ENCODE data around the gene GOLPH3. TPM values are rescaled to one million over a fixed set of nuclear protein-coding genes. Genes with fewer than 3 reads are reported as not detected.

Gene GOLPH3
- polyA plus RNA-seq, 1 donor (not counting 4 experiments of a cell fraction or from before 2014, with no cell fraction given) = 42.0 TPM

DNA sequence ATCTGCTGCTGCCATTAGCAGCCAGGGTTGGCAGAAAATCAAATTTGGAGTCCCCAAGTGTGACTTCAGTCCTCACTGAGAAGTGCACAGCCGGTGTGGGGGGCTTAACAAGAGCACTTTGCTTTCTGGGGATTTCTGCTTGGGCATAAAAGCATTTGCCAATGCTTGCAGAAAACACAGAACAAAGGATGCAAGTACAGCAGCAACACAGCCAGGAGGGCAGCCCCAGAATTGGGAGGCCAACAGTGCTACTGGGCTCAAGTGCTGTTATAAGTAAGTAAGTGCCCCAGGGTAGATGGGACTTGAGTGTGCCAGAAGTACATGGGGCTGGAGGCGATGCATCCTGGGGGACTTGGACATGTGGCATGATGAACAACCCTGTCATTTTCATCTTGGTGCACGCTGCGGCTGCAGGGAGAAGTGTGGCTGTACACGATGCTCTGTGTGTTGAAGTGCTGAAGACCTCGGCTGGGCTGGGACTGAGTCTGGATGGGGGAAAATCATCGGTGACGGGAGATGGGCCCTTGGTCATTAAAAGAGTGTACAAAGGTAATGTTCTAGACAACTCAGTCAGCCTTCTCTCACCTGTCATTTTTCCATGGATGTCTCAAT, 73.3 kb downstream of the GOLPH3 start:
- no peak for FAIRE-seq

DNA sequence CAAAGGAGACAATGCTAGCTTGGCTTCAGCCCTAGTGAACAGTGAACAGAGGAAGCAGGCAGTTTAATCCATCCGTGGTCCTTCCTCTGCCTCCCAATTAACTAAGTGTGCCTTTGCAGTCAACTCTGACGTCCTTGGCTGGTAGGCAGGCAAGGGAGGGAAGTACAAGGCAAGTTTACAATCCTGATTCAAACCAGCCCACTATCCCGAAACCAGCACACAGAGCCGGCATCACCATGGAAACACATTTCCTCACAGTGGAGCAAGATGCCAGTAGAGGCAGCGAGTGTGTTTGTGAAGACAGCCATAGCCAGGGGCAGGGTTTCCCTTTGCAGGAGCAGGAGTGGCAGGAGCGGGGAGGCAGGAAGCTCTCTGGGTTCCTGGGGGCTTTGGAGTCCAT, 73.9 kb downstream of the GOLPH3 start:
- Histone ChIP-seq H3K27ac (ENCODE audit: control insufficient read depth, insufficient read depth, low read length) (no peak overlapping the region), H3K9ac (ENCODE audit: control insufficient read depth, extremely low read depth, insufficient read depth, low read length) (no peak overlapping the region), H3K27me3 (ENCODE audit: control insufficient read depth, extremely low read depth, insufficient read depth, low read length) (no peaks in the 10 kb centered on the region), H3K9me1 (ENCODE audit: control insufficient read depth, extremely low read depth, insufficient read depth, low read length) (no peaks in the 10 kb centered on the region), H4K20me1 (ENCODE audit: control insufficient read depth, extremely low read depth, insufficient read depth, low read length) (no peaks in the 10 kb centered on the region), H3K36me3 (ENCODE audit: control insufficient read depth in 2 of 2, extremely low read depth in 1 of 2, insufficient read depth in 2 of 2, low read length in 2 of 2) (peaks cover 16 to 20% of the 10 kb centered on the region in 2 experiments), H3K4me2 (ENCODE audit: control insufficient read depth, extremely low read depth, insufficient read depth, low read depth, low read length) (no peak overlapping the region), H3K9me3 (ENCODE audit: control insufficient read depth, low read depth, low read length) (no peaks in the 10 kb centered on the region), H3K4me1 (ENCODE audit: control insufficient read depth, extremely low read depth, insufficient read depth, low read length) (no peaks in the 10 kb centered on the region), H2AFZ (ENCODE audit: control insufficient read depth, low read length) (no peak overlapping the region), H3K79me2 (ENCODE audit: control insufficient read depth, insufficient read depth, low read length) (no peaks in the 10 kb centered on the region), H3K4me3 (ENCODE audit: control insufficient read depth in 2 of 3, extremely low read depth in 1 of 3, insufficient read depth in 2 of 3, low read depth in 1 of 3, low read length in 3 of 3) (no peak overlapping the region)
- dilution Hi-C loops (cut with MboI; ENCODE audit: extremely low pct_ligation_motif_present, low sequenced_read_pairs) = no loop called here
- TF ChIP-seq, protein P1, sequence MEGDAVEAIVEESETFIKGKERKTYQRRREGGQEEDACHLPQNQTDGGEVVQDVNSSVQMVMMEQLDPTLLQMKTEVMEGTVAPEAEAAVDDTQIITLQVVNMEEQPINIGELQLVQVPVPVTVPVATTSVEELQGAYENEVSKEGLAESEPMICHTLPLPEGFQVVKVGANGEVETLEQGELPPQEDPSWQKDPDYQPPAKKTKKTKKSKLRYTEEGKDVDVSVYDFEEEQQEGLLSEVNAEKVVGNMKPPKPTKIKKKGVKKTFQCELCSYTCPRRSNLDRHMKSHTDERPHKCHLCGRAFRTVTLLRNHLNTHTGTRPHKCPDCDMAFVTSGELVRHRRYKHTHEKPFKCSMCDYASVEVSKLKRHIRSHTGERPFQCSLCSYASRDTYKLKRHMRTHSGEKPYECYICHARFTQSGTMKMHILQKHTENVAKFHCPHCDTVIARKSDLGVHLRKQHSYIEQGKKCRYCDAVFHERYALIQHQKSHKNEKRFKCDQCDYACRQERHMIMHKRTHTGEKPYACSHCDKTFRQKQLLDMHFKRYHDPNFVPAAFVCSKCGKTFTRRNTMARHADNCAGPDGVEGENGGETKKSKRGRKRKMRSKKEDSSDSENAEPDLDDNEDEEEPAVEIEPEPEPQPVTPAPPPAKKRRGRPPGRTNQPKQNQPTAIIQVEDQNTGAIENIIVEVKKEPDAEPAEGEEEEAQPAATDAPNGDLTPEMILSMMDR (optimal IDR thresholded peaks at IDR 0.05 in 1 of 3, IDR thresholded peaks at IDR 0.05 in 1 of 3, conservative IDR thresholded peaks at IDR 0.05 in 1 of 3; ENCODE audit: extremely low read depth in 1 of 3, insufficient read depth in 2 of 3, low read length in 3 of 3) = no peak
- TF ChIP-seq EZH2 (IDR thresholded peaks at IDR 0.05; ENCODE audit: low read length) = no peak
- DNase-seq (ENCODE audit: low read depth, low spot score) = no peak
- FAIRE-seq = no peak

More for the DNA sequence above, 73.3 kb downstream of the GOLPH3 start:
- Histone ChIP-seq H3K27ac (ENCODE audit: control insufficient read depth, insufficient read depth, low read length) (no peak overlapping the region), H3K79me2 (ENCODE audit: control insufficient read depth, insufficient read depth, low read length) (no peaks in the 10 kb centered on the region), H3K9me1 (ENCODE audit: control insufficient read depth, extremely low read depth, insufficient read depth, low read length) (no peaks in the 10 kb centered on the region), H3K27me3 (ENCODE audit: control insufficient read depth, extremely low read depth, insufficient read depth, low read length) (no peaks in the 10 kb centered on the region), H3K4me2 (ENCODE audit: control insufficient read depth, extremely low read depth, insufficient read depth, low read depth, low read length) (no peak overlapping the region), H4K20me1 (ENCODE audit: control insufficient read depth, extremely low read depth, insufficient read depth, low read length) (no peaks in the 10 kb centered on the region), H3K9ac (ENCODE audit: control insufficient read depth, extremely low read depth, insufficient read depth, low read length) (no peak overlapping the region), H2AFZ (ENCODE audit: control insufficient read depth, low read length) (no peak overlapping the region), H3K4me1 (ENCODE audit: control insufficient read depth, extremely low read depth, insufficient read depth, low read length) (no peaks in the 10 kb centered on the region), H3K4me3 (ENCODE audit: control insufficient read depth in 2 of 3, extremely low read depth in 1 of 3, insufficient read depth in 2 of 3, low read depth in 1 of 3, low read length in 3 of 3) (no peak overlapping the region), H3K9me3 (ENCODE audit: control insufficient read depth, low read depth, low read length) (no peaks in the 10 kb centered on the region), H3K36me3 (ENCODE audit: control insufficient read depth in 2 of 2, extremely low read depth in 1 of 2, insufficient read depth in 2 of 2, low read length in 2 of 2) (peaks cover 16 to 20% of the 10 kb centered on the region in 2 experiments)
- dilution Hi-C loops (cut with MboI; ENCODE audit: extremely low pct_ligation_motif_present, low sequenced_read_pairs) = no loop called here
- TF ChIP-seq, protein P1 (optimal IDR thresholded peaks at IDR 0.05 in 1 of 3, IDR thresholded peaks at IDR 0.05 in 1 of 3, conservative IDR thresholded peaks at IDR 0.05 in 1 of 3; ENCODE audit: extremely low read depth in 1 of 3, insufficient read depth in 2 of 3, low read length in 3 of 3) = no peak
- no peak for TF ChIP-seq EZH2 (IDR thresholded peaks at IDR 0.05; ENCODE audit: low read length)
- no peak for DNase-seq (ENCODE audit: low read depth, low spot score)
